ENCODE measurements around the gene CD2. TPM values are rescaled to one million over a fixed set of nuclear protein-coding genes. Genes with fewer than 3 reads are reported as not detected.

Gene CD2
- total RNA-seq, 1 donor from 2014 or later: not detected

- no peak for DNase-seq (ENCODE audit: low read depth in 2 of 2)
Observed at GRCh38 chr1:116760487-116760886, 6.3 kb downstream of the CD2 start.

GRCh38 chr1:116760996-116761665 is 6.9 kb downstream of the CD2 start:
- DNase-seq (ENCODE audit: low read depth in 2 of 2): no peak

DNA sequence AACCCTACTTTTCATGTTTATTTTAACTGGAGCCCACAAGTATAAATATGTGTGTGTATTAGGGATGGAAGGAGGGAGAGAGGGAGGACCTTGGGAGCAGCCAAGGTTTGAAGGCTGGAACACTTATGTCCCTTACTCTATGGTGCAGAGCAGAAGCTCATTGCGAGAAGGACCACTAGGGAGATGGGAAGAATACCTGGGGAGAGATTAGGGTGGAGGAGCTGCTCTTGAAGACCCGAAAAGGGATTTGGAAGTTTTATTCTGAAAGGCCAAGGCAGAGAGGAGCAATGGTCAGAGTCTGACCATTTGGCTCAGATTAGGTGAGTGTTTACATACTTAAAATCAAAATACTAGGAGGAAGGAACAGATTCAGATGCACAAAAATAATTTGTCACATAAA is 8.1 kb downstream of the CD2 start:
- no peak for DNase-seq (ENCODE audit: low read depth in 2 of 2)

- DNase-seq (ENCODE audit: low read depth in 2 of 2): no peak
Observed at GRCh38 chr1:116762781-116763115, 8.5 kb downstream of the CD2 start.

GRCh38 chr1:116763116-116763786 is 9.0 kb downstream of the CD2 start:
- peak in 1 of 2 donors; percentile 35 for DNase-seq (ENCODE audit: low read depth in 2 of 2)

DNA sequence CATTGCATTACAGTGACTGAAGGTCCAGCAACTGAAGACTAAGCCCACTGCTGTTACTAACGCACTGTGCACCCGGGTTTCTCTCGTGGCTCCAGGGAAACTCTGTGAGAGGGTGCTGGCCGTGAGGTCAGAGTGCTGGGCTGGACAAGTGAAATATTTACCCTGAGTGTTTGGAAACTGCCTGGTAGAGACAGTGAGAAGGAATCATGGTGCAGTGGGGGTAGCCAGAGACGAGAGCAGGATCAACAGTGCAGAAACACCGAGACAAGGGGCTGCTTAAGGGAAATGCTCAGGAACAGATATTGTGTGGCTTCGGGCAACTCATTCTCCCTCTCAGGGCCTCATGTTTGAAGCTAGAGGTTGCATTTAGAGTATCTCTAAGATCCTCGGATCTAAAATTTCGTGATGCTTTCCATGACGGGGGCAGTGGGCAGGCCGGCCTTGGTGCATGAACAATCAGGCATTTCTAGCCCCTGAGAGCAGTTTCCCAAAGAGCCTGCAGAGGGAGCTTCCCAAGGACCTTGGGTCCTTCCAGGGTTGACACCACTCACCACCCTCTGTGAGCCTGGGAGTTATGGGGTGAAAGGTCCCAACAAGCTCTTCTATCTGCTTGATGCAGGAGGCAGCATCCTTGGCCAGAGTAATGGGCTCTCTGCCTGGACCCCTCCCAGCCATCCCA is 9.7 kb downstream of the CD2 start:
- DNase-seq (ENCODE audit: low read depth in 2 of 2): peak; percentile 18 to 30

- no peak for DNase-seq (ENCODE audit: low read depth in 2 of 2)
Observed at GRCh38 chr1:116764466-116764898, 10.3 kb downstream of the CD2 start.

DNA sequence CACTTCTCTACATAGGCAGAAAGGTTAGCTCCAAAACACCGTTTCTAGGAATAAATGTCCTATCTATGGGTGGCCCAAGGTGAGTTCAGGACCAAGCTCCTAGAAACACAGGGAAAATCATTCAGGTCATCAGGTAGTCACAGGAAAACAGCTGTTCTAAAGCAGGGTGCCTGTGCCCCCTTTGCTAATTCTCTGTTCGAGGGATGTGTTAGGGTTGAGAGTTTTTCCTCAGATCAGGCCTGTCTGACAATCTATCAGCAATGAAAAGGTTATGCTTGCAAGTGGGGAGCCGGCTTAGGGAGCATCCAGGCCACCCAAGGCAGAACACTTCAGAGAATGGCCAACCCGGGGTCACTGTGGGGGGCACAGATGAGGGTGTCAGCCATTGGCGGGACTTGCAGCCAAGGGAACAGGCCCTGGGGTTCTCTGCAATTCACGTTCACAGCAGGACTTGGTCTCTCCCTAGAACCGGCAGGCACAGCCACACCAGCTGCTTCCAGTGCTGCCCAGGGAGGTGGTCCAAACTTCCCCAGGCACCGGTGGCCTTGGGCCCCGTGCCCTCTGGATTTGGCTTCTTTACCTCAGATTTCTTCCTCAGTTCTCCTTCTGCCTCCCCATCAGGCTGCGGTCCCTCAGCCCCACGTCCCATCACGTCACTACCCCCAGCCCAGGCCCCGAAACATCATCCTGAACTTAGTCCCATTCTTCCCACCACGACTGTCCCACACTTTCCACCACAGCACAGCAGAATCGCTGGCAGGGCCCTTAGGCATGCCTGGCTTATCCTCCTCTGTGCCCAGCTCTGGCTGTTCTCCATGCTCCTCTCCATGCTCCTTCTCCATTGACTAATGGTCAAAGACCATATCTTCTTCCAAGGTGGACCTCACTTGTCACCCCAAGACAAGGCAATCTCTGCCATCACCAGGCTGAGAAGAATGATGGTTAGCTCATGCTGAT is 11.0 kb downstream of the CD2 start:
- DNase-seq (ENCODE audit: low read depth in 2 of 2): no peak

GRCh38 chr1:116765962-116766361 is 11.7 kb downstream of the CD2 start:
- no peak for DNase-seq (ENCODE audit: low read depth in 2 of 2)

DNA sequence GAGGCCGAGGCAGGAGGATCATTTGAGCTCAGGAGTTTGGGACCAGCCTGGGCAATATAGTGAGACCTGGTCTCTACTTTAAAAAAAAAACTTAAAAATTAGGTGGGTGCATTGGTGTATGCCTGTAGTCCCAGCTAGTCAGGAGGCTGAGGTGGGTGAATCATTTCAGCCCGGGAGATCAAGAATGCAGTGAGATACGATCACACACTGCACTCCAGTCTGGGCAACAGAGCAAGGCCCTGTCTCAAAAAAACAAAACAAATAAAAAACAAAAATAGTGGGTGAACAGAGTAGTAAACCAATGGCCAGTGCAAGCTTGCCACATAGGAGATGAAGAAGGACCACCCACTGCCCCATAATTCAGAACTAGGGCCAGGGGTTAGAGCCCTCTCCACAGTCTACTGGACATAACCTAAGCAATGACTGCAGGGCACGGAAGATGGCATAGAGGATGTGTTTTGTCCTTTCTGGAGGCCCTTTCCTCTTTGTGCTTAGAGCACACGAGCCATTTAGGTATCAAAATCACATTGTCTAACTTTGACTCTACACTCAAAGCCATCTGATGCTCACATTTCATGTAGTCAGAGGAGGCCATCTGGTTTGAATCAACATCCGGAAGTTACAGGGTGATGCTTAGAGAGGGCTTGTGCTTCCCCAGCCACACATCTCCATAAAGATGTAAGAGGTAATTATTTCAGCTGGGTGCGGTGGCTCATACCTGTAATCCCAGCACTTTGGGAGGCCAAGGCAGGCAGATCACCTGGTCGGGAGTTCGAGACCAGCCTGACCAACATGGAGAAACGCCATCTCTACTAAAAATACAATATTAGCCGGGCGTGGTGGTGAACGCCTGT is 12.6 kb downstream of the CD2 start:
- no peak for DNase-seq (ENCODE audit: low read depth in 2 of 2)

- DNase-seq (ENCODE audit: low read depth in 2 of 2): no peak
Observed at GRCh38 chr1:116767782-116768382, 13.7 kb downstream of the CD2 start.

DNA sequence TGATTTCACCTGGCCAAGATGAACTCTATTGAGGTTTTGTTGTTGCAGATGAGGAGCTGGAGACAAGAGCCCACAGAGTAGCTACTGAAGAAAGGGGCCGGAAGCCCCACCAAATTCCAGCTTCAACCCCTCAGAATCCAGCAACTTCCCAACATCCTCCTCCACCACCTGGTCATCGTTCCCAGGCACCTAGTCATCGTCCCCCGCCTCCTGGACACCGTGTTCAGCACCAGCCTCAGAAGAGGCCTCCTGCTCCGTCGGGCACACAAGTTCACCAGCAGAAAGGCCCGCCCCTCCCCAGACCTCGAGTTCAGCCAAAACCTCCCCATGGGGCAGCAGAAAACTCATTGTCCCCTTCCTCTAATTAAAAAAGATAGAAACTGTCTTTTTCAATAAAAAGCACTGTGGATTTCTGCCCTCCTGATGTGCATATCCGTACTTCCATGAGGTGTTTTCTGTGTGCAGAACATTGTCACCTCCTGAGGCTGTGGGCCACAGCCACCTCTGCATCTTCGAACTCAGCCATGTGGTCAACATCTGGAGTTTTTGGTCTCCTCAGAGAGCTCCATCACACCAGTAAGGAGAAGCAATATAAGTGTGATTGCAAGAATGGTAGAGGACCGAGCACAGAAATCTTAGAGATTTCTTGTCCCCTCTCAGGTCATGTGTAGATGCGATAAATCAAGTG is 14.3 kb downstream of the CD2 start:
- DNase-seq (ENCODE audit: low read depth in 2 of 2): no peak

DNA sequence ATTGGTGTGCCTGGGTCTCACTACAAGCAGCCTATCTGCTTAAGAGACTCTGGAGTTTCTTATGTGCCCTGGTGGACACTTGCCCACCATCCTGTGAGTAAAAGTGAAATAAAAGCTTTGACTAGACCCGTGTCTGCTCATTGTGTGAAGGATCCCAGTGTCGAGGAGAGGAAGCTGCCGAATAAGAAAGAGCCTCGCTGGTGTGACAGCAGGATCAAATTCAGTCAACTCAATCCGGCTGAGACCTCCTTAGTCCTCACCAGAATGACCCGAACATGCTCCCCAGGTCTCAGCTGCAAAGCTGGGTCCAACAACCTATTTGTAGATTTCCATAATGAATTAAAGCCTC is 14.8 kb downstream of the CD2 start:
- DNase-seq (ENCODE audit: low read depth in 2 of 2): no peak

DNA sequence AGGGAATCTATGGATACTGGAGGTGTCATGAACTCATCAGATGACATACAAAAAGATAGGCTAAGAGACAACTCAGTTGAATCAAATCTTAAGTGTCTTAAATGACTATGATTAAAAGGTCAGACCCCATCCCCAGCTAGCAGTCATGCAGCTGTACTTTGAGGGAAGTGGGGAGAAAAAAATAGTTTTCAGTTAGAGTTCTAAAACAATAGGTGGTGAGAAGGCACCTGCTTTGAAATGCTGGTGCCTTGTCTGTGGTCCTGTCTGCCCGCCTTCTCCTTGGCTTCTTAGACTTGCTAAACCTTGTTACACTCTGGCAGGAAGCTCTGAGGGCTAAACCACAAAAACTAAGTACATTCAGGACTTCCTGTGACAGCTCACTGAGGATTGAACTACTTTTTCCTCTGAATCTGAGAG is 15.3 kb downstream of the CD2 start:
- DNase-seq (ENCODE audit: low read depth in 2 of 2): peak in 1 of 2 donors; percentile 46

- DNase-seq (ENCODE audit: low read depth in 2 of 2): no peak
Observed at GRCh38 chr1:116769994-116770393, 15.8 kb downstream of the CD2 start.

DNA sequence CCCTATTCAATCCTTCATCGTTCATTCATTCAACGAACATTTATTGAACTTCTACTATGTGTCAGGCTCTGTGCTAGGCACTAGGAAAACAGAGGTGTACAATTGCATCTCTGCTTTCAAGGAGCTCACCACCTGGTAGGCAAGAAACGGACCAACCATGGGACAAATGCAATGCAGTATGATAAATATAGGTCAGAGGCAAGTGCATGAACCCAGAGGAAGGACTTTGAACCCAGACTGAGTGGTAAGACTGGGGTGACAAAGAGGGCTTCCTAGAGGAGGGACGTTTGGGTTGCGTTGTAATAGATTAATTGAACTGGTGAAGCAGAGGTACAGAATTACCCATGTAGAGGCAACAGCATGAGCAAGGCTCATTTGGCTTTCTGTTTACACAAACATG is 16.4 kb downstream of the CD2 start:
- no peak for DNase-seq (ENCODE audit: low read depth in 2 of 2)

- no peak for DNase-seq (ENCODE audit: low read depth in 2 of 2)
Observed at GRCh38 chr1:116771997-116772647, 17.9 kb downstream of the CD2 start.

DNA sequence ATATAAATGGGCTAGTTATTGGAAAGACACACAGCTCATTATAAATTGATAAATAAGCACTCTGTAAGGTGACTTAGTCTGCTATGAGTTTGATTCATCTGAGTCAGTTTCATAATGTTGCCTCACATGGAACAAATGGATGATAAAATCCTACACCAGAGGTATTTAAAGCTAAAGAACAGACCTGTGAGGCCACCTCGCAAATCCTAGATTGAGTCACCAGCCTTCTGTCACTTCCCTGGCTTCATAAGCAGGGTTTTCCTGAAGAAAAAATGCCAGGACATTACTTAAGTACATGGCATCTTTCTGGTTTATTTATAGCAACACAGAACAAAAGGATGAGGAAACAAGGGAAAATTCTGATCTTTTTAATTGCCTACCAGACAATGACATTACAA is 18.4 kb downstream of the CD2 start:
- peak; percentile 19 to 34 for DNase-seq (ENCODE audit: low read depth in 2 of 2)

DNA sequence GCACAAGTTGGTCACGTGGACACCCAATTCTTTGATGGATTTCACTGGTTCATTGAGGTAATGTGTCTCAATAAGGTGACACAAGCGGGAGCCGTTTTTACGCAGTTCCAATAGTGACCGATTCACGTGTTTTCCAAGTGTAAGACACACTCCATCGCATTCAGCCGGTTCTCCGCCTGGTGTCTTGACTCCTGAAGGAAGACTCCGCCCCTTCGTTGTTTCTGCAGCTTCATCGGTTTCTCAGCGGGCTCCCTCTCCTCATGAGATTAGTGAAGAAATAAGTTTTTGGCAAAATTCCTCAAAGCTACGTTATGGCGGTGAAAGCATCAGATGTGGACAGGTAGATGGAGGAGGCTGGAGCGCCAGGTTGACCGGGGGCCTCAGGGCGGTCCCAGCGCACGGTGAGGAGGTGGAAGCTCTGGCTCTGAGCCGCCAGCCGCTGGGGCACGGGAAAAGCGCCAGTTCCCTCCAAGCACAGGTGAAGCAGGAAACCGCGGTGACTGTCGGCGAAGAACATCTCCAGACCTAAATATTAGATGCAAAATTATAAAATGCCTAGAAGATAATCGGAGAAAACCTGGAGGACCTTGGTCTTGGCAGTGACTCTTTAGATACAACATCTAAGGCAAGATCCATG is 21.0 kb downstream of the CD2 start:
- DNase-seq (ENCODE audit: low read depth in 2 of 2): no peak
